OCI-M2 (cell line): ENCODE measurements around the gene ENAH.
"Not testable (repeated sequence)": the region's sequence is repeated elsewhere in the genome, so short reads cannot be mapped to it uniquely, and the experiment has no call there.

Experiments
- DNase-seq: peaks from one replicate; lab custom pipeline; 2025; ENCODE audit not compliant: unreplicated experiment; lab: John Stamatoyannopoulos, UW

Gene ENAH

GRCh38 chr1:225650179-225650578 lies 2.7 kb downstream of the ENAH start:
- no peak for DNase-seq

GRCh38 chr1:225645194-225645895 lies 7.6 kb downstream of the ENAH start:
- no peak for DNase-seq

- DNase-seq = no peak
Measured at GRCh38 chr1:225644666-225645065, 8.3 kb downstream of the ENAH start.

- no peak for DNase-seq
Measured at GRCh38 chr1:225642177-225642576, 10.7 kb downstream of the ENAH start.

- DNase-seq = no peak
Measured at GRCh38 chr1:225638853-225639252, 14.1 kb downstream of the ENAH start.

- DNase-seq = no peak
Measured at GRCh38 chr1:225637651-225638199, 15.2 kb downstream of the ENAH start.

- not testable (repeated sequence) for DNase-seq
Measured at GRCh38 chr1:225636992-225637391, 15.9 kb downstream of the ENAH start.

- no peak for DNase-seq
Measured at GRCh38 chr1:225635649-225636048, 17.3 kb downstream of the ENAH start.

GRCh38 chr1:225632836-225633235 lies 20.1 kb downstream of the ENAH start:
- not testable (repeated sequence) for DNase-seq

- no peak for DNase-seq
Measured at GRCh38 chr1:225631021-225631663, 21.8 kb downstream of the ENAH start.

GRCh38 chr1:225629483-225629882 lies 23.4 kb downstream of the ENAH start:
- DNase-seq = no peak

GRCh38 chr1:225628794-225629193 lies 24.1 kb downstream of the ENAH start:
- not testable (repeated sequence) for DNase-seq

GRCh38 chr1:225627304-225627947 lies 25.5 kb downstream of the ENAH start:
- no peak for DNase-seq

- no peak for DNase-seq
Measured at GRCh38 chr1:225626698-225627097, 26.2 kb downstream of the ENAH start.

- no peak for DNase-seq
Measured at GRCh38 chr1:225617956-225618355, 35.0 kb downstream of the ENAH start.

- DNase-seq = no peak
Measured at GRCh38 chr1:225617479-225617878, 35.4 kb downstream of the ENAH start.

GRCh38 chr1:225615403-225615790 lies 37.5 kb downstream of the ENAH start:
- not testable (repeated sequence) for DNase-seq

- no peak for DNase-seq
Measured at GRCh38 chr1:225613006-225613405, 39.9 kb downstream of the ENAH start.

GRCh38 chr1:225612287-225612686 lies 40.6 kb downstream of the ENAH start:
- DNase-seq = no peak

GRCh38 chr1:225611537-225612223 lies 41.2 kb downstream of the ENAH start:
- DNase-seq = no peak

GRCh38 chr1:225610539-225610938 lies 42.4 kb downstream of the ENAH start:
- no peak for DNase-seq
